ENCODE data around the gene PRKN.
"Not testable (repeated sequence)": the region's sequence is repeated elsewhere in the genome, so short reads cannot be mapped to it uniquely, and the experiment has no call there.

PRKN gene

DNA sequence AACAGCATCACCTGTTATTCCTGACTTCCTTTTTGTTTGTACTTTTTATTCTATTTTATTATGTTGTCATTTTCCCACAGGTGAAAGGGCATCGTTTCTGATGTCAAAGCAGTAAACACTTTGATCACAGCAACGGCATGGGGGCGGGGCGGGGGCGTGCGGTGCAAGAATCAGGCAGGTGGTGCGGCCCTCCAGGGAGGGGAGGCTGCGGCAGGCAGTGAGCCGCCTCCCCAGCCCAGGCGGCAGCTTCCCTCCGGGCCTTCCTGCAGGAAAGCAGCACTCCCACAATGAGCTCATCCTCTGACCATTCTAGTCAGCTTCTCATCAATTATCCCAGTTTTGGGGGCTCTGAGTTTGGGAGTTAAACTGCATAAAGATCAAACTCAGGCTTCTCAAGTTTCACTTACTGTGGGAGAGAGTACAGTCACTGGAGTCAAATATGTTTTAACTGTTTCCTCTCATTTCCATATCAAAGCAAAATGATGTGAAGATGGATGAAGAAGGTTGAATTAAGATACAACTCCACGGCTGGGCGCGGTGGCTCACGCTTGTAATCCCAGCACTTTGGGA lies 845.3 kb downstream of the PRKN start:
- no peak for DNase-seq

DNA sequence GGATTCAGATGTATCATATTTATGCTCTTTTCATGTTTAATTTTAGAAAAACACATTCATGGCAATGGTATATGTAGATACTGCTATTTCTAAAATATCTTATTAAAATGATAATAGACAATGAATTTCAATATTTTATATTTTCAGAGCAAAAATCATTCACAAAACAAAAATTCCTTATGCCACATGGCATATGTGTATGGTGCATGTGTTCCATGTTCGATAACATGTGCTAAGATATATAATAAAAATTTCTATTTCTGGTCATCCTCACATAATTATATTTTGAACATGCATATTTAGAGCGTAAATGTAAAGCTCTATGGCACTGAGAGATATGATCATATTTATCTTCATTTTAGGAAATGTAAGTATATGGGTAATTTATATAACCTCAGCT lies 847.5 kb downstream of the PRKN start:
- no peak for DNase-seq

DNA sequence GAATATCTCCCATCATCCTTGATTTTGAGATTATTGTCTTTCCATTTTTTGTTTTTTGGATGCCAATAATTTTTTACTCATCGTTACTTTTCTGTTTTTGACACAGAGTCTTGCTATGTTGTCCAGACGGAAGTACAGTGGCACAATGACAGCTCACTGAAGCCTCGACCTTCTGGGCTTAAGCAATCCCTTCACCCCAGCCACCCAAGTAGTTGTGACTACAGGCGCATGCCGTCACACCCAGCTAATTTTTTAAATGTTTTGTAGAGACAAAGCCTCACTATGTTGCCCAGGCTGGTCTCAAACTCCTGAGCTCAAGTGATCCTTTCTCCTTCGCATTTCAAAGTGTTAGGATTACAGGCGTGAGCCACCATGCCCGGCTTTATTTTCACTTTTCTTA lies 851.3 kb downstream of the PRKN start:
- no peak for DNase-seq

DNA sequence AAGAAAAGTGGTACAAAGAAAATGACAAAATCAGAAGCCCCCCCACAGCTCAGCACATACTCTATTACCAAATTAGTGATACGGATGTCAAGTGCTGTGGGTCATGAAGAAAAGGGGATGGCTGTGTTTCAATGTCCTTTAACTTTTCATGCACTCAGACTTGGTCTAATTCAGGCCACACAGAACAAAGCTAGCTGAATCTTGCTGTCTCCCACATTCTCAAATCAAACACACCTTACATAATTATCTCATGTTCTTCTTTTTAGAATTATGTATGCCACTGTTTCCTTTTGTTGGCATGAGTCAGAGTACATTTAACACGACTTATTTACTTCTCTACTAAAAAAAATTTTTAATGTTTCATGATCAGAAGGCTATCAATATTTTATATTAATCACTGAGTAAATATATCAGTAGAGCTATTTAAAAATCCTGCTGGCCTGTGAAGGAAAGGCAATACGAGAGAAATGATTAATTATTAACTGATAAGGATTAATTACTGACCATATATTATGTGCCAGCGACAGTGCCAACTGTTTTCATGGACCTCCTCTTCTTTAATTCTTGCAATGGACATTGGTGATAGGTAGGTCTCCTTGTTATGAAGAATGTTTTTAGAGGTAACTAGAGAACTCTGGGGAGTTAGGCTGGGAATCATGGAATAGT lies 857.2 kb downstream of the PRKN start:
- no peak for DNase-seq

DNA sequence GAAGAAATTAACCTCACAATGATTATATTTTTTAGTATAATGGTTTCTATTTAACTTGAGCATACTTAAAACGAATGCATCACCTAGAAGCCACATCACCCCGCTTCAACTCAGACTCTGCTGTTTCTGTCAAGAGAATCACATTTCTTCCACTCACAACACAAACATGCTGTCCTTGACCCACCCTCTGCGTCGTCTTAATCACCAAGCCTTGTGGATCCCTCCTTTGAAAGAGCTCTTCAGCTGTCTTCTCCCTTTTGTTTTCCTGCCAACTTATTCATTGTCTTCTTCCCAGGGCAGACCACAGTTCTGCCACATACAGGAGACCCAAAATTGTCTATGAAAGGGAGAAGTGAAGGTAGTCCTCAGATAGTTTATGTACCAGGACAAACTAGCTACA lies 858.1 kb downstream of the PRKN start:
- DNase-seq: no peak

DNA sequence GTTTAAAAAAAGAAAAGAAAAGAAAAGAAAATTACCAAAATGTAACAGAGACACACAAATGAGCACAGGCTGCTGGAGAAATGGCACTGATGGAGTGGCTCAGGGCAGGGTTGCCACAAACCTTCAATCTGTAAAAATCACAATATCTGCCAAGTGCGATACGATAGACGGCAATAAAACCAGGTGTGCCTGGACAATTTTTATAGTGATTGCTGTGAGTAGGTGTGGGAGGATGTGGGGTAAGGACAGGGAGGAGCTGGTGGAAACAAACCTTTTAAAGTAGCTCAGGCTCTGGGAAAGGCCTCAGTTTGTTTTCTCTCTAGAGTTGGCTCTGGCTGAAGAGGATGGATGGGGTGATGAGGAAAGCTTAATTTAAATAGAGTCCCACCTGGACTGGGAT lies 861.0 kb downstream of the PRKN start:
- DNase-seq: no peak

DNA sequence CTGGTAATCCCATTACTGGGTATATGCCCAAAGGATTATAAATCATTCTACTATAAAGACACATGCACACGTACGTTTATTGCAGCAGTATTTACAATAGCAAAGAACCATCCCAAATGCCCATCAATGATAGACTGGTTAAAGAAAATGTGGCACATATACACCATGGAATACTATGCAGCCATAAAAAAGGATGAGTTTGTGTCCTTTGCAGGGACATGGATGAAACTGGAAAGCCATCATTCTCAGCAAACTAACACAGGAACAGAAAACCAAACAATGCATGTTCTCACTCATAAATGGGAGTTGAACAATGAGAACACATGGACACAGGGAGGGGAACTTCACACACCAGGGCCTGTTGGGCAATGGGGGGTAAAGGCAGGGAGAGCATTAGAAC lies 866.5 kb downstream of the PRKN start:
- DNase-seq: not testable (repeated sequence)

DNA sequence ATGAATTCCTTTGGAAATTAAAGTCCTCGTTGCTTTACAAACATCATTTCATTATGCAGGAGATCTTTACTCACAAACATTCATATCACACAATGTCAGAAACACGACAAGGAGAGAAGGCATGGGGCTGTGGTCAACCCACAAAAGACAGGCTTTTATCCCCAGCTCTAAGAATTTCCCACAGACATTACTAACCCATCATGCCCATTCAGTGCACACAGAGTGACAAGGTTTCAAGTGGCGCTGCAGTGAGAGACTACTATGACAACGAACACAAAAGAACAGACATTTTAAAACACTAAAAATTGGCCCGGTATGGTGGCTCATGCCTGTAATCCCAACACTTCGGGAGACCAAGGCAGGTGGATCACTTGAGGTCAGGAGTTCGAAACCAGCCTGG lies 873.9 kb downstream of the PRKN start:
- no peak for DNase-seq

DNA sequence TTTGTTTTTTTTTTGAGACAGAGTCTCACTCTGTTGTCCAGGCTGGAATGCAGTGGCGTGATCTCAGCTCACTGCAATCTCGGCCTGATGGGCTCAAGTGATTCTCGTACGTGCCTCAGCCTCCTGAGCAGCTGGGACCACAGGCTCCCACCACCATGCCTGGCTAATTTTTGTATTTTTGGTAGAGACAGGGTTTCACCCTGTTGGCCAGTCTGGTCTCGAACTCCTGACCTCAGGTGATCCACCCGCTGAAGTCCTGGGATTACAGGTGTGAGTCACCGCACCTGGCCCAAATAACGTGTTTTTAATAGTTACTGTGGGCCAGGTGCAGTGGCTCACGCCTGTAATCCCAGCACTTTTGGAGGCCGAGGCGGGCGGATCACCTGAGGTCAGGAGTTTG lies 876.1 kb downstream of the PRKN start:
- DNase-seq: not testable (repeated sequence)

DNA sequence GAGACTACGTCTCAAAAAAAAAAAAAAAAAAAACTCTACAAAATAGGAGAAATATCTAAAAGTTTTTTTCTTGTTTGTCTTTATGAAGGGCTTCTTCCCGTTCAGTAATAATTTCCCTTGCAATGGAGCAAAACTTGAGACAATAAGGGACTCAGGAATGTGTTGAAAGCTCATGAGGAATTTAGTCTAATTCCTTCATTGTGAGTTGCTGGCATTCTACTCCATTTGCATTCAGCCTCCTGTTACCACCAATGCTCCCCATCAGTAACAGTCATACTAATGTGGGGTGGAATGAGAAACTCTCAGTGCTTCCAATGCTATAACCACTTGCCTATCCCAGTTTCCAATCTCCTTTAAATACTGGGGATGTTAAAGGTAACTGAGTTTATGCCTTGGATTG lies 877.0 kb downstream of the PRKN start:
- DNase-seq: no peak

DNA sequence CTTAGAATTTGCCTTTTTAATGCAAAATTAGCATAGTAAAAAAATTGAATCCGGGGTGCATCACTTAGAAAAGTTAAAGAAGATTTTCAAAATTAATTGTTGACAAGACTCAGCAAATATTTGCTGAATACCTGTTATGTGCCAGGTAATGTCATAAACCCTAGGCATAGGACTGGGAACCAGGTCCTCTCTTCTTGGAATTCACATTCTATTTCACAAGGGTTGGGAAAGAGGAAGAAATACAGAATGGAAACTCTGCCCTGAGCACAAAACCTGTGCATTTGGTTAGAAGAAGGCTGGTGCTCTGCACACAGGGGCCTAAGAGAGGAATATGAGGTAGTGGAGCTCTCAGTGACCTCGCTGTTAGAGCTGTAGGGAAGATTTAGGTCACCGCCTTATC lies 879.9 kb downstream of the PRKN start:
- no peak for DNase-seq

DNA sequence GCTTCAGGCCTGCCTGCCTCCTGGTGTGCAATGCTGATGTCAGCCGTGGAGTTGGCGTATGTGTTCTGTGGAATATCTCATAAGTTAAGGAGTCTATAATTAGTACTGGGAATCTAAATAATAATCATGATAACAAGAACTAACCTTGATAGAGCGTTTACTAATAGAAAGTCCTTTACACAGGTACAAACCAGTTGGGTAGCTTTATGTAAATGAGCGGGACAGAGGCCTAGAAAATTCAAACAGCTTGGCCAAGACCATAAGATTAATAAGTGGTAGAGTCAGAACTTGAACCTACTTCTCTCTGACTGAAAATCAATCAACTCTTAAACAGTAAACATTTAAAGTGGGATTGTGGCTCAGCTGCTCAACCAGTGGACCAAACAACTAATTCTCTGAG lies 882.8 kb downstream of the PRKN start:
- DNase-seq: no peak

DNA sequence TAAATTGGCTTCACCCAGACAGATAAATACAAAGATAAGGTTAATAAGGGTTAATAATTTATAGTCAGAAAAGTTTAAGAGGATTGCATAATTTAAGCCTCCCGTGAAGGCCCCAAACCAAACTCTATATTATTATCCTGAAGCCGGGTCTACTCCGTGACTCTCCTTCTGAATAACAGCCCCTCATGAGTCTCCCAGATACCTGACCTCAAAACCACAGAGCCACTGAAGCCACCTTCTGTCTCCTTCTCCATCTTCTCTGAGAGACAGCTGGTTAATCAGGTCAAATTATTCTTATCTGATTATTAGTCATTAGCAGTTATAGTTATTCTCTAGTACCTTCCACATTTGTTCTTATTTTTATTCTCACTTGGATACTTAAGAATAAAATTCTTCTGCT lies 884.5 kb downstream of the PRKN start:
- no peak for DNase-seq

DNA sequence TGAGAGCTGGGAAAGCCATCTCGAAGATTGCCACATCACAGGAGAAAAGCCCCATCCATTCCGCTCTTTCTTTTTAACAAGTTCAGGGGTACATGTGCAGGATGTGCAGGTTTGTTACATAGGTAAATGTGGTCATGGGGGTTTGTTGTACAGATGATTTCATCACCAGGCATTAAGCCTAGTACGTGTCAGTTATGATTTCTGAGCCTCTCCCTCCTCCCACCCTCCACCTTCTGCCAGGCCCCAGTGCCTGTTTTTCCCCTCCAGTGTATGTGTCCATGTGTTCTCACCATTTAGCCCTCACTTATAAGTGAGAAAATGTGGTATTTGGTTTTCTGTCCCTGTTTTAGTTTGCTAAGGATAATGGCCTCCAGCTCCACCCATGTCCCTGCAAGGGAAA lies 887.2 kb downstream of the PRKN start:
- DNase-seq: no peak

DNA sequence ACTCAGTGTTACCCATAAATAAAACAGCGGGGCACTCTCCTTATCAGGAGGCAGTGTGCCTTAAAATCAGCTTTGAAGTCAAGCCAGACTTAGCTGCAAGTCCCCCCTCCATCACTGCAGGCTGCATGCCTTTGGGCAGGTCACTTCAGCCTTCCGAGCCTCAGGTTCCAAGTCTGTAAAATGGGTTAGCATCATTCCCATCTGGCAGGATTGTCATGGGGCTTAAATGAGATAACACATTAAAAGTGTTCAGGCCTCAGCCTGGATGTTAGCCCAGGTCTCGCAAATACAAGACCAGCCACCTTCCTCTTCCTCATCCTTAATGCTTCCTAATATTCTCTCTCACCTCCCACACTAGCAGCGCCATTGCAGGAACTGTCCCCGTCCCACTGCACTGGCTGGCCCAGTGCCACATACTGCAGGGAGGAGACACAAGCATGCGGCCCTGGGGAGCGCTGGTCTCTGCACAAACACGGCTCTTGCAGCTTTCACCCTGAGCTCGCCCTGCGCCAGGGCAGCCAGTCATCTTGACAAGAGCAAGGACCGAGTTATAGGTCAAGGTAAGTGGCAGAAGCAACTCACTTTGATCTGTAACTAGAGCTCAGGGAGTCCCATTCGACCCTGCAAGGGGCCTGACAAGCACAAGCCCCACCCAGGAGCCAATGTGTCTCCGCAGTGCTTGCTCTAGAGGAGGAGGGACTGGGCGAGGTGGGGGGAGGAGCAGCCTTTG lies 889.1 kb downstream of the PRKN start:
- DNase-seq: no peak

DNA sequence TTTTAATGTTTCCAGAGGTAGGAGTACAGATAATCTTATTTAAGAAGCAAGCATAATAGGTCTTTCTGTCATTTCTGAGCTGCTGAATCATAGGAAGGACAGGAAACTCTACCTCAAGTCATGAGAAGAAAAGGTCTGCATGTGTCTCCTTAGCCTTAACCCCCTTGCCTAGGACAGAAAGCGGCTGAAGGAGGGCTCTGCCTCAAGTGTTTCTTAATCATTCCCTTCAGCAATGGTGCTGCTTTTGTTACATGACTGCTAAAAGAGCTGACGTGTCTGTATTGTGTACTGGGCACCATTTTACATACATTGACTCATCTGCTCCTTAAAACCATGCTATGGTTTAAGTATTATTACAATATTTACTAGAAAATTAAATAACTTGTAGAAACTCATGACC lies 889.7 kb downstream of the PRKN start:
- no peak for DNase-seq

DNA sequence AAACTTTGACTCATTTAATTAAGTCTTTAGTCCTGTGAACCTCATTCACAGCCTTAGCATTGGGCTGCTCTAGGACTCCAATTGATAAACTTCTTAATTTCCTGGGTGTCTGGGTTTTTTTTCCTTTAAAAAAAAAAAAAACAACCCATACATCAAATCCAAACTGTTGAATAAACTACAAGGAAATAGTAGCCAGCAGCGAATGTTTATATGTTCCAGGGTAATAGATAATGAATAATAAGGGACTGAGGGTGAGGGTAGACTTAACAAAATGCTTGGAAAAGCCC lies 890.2 kb downstream of the PRKN start:
- no peak for DNase-seq

DNA sequence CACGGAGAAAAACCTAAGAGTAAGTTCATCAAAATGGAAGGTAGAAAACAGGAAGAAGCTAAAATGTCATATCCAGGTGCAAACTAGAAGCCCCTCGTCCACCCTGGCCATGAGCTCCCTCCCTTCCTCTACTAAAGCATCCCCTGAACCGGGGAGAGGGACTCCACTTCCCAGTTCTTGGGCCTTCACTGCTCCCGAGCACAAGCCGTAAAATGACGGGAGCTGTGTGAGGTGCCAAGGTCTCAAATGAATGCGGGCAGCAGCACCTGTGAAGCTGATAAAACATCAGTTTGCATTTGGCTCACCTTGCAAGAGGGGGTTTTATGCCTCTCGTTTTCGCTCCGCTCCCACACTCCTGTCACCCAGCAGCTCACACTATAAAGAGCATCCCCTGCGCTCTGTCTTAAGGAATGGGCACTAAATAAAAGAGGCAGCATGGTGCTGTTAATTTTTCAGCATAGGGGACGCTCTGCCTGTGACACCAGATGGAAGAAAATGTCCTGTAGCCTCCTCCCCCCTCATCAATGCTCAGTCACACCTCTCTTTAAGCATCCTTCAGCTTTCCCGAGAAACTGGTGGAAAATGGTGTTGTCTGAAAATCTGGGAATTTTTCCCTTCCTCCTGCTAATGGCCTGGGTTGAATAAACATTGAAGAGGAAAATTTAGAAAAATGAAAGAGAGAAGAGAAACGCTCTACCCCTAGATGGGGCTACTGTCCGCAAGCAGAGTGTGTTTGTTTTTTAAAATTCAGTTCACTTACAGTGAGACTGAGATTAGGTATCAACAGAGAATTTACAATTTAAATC lies 890.7 kb downstream of the PRKN start:
- DNase-seq: no peak

DNA sequence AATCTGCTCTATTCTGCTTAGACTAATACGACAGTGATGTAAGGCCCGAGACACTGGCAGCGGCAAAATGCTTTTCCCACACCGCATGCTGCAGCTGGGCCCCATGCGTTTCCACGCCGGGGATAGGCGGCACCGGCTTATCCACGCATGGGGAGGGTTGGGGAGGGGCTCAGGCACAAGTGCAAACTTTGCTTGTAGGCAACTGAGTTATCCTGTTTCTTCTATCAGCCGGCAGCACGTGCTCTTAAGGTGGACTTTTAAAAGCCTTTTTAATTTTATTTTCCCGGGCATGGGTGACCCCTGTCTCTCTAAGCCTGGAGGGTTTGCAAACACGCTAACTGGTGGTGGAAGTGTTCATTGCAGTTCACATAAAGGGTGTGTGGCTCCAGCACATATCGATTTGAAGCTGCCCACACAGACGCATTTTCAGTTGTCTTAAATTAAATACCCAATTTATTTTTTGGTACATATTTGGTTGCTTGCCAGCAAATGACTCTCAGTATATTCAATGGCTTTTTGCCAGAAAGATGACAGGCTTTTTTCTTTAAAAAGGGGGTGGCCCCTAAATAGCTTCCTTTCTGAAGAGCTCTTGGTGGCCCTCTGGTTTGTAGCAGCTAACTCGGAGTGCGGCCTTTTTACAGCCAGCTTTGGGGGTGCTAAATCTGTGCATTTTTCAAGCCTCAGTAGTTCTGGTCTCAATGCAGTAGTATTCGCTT lies 891.9 kb downstream of the PRKN start:
- no peak for DNase-seq

DNA sequence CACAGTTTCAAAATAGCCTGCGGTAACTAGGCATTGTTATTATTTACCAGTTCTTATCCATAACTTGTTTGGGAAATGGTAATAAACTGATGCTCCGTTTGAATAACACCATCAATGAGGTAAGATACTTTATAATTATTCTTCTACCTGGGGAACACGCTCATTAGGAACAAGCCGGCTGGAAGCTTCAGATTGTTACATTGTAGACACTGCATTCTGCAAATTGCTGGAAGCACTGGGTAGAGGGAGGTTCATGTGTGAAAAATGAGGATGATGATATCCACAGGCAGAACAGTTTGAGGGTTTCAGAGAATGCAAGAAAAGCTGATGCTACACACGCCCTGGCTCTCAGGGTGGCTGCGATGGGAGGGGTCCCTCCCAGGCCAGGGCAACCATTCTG lies 893.1 kb downstream of the PRKN start:
- no peak for DNase-seq

DNA sequence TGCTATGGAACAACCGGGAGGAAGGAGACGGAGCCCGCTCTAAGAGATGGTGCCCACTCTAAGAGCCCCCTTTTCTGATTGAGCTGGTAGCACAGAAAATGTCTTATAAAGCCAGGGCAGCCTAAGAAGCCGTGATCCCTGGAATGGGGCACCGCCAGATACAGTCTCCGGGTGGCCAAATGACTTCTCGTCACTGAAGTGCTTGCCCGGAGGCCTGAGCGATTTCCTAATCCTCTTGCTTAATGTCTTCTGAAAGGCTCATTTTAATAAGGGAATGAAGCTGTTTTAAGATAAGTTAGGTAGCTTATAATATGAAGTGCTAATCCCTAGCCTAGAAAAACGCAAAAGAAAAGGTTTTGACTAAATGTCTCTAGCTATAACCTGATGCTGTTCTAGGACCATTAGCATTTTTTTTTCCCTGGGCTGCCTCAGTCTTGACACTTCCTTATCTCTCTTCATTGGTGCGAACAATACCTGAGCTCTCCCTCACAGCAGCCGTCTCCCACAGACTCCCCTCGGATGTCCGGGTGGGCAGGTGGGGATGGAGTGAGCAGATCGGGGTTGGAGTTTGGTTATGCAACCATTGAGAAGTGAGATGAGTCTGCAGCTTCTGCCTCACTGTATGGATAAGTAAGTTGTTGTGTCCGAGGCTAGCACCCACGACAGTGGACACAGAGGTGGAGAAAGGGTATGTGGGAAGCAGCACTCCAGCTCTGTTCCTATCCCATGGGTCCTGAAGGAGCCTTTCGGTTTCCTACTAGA lies 894.3 kb downstream of the PRKN start:
- no peak for DNase-seq

DNA sequence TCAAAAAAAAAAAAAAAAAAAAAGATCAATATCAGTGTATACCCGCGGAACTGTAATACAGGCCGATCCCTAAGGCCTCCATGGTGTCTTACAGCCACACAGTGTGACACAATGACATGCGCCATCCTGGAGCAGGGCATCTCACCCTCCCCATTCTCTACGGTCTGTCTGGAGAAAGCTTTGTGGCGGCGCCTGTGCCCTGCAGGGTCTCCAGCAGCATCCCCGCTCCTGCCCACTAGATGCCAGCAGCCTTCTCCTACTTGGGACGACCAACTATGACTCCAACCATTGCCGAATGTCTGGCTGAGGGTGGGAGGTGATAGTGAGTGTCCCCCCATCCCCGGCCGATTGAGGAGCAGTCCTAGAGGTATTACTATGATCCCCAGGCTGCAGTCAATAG lies 894.9 kb downstream of the PRKN start:
- DNase-seq: no peak

Data from stimulated activated CD4-positive, alpha-beta T cell treated with anti-CD3 and anti-CD28 coated beads, Interleukin-4, amount 100 ng/mL, for 4 hours (primary cell).